Measurements from ENCODE around the gene GUF1.

GRCh38 chr4:44668526-44668925, 9.7 kb upstream of the GUF1 start:
- TF ChIP-seq EZH2phosphoT487 (IDR thresholded peaks at IDR 0.05; ENCODE audit: unreplicated experiment) (no peak), REST (IDR thresholded peaks at IDR 0.05; ENCODE audit: unreplicated experiment) (no peak), CTCF (conservative IDR thresholded peaks at IDR 0.05; ENCODE audit: low read depth in 2 of 2) (no peak), EZH2 (IDR thresholded peaks at IDR 0.05; ENCODE audit: low read depth, unreplicated experiment) (no peak), POLR2AphosphoS5 (IDR thresholded peaks at IDR 0.05; ENCODE audit: low read depth) (no peak), ZNF331 (CRISPR knock-in tag; IDR thresholded peaks at IDR 0.05; ENCODE audit: low read depth) (no peak), STAT1 (IDR thresholded peaks at IDR 0.05; ENCODE audit: unreplicated experiment) (no peak), NANOG (IDR thresholded peaks at IDR 0.05; ENCODE audit: borderline replicate concordance) (no peak), CREB1 (CRISPR knock-in tag; IDR thresholded peaks at IDR 0.05; ENCODE audit: low read depth) (no peak)
- TF ChIP-seq, protein P1, sequence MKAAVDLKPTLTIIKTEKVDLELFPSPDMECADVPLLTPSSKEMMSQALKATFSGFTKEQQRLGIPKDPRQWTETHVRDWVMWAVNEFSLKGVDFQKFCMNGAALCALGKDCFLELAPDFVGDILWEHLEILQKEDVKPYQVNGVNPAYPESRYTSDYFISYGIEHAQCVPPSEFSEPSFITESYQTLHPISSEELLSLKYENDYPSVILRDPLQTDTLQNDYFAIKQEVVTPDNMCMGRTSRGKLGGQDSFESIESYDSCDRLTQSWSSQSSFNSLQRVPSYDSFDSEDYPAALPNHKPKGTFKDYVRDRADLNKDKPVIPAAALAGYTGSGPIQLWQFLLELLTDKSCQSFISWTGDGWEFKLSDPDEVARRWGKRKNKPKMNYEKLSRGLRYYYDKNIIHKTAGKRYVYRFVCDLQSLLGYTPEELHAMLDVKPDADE (IDR thresholded peaks at IDR 0.05): no peak
